Endometrial microvascular endothelial cells (primary cell): ENCODE data around the gene ZNF136. TPM values are rescaled to one million over a fixed set of nuclear protein-coding genes. Genes with fewer than 3 reads are reported as not detected.

Experiments used
- total RNA-seq: library from RNA; depleted of rRNA; stranded (reverse); fragments of >200 nt; gene quantifications from one replicate; pipeline ENCODE4 v1.2.3, GENCODE V29; 2015; ENCODE audit errors: inconsistent ontology term

Gene ZNF136
- total RNA-seq, 1 donor from 2014 or later: 2.0 TPM

Other genes starting within 250 kb of the ZNF136 start
- gene ZNF700, start 238.0 kb upstream of the ZNF136 start, total RNA-seq: 2.2 TPM
- 1.5 TPM for gene ZNF763, start 198.1 kb upstream of the ZNF136 start, total RNA-seq
- gene ZNF433, start 127.4 kb upstream of the ZNF136 start, total RNA-seq: 1.2 TPM
- gene ZNF878, start 110.1 kb upstream of the ZNF136 start, total RNA-seq: 0.09 TPM
- gene ZNF844, start 98.4 kb upstream of the ZNF136 start, total RNA-seq: 3.7 TPM
- gene ZNF20, start 22.7 kb upstream of the ZNF136 start, total RNA-seq: 0.56 TPM
- 1.9 TPM for gene ZNF625, start 6.4 kb upstream of the ZNF136 start, total RNA-seq
- 3.3 TPM for gene ZNF44, start 131.8 kb downstream of the ZNF136 start, total RNA-seq
- gene ZNF563, start 170.5 kb downstream of the ZNF136 start, total RNA-seq: not detected
- gene ZNF442, start 202.6 kb downstream of the ZNF136 start, total RNA-seq: 0.09 TPM
- gene ZNF799, start 238.2 kb downstream of the ZNF136 start, total RNA-seq: 5.3 TPM